ENCODE measurements around the gene RBP5.

DNA sequence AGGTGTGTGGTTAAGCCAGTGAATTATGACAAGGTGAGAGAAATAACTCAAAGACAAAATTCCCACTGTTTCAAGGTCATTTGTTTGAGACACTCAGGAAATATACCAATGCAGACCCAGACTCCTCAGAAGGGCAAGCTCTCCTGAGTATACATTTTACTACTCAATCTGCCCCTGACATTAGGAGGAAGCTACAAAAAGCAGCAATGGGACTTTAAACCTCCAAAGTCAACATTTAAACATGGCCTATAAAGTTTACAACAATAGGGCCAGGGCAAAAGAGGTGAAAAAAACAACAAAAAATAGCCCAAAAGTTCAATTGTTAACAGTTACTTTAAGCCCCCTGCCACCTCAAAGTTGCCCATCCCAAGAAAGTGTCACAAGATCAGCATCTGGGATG, 41.3 kb upstream of the RBP5 start:
- TF ChIP-seq EP300 (IDR thresholded peaks at IDR 0.05; ENCODE audit: borderline replicate concordance) (no peak), NFIC (IDR thresholded peaks at IDR 0.05) (no peak), TAF1 (IDR thresholded peaks at IDR 0.05; ENCODE audit: low read depth) (no peak), ZBTB7A (IDR thresholded peaks at IDR 0.05; ENCODE audit: low read depth) (no peak)

Data from Ishikawa (cell line).